HG03469 (cell line): ENCODE measurements around the gene TIGD7.
A peak's percentile ranks its signal among the peaks of the same experiment; 100 is the strongest.

Experiments used
- ATAC-seq: cut with Tn5 transposase; IDR thresholded peaks from one replicate; pipeline ENCODE4 v1.9.1; 2021; ENCODE audit warnings: mild to moderate bottlenecking, moderate library complexity, moderate number of reproducible peaks; ENCODE audit not compliant: unreplicated experiment

The TIGD7 gene, protein sequence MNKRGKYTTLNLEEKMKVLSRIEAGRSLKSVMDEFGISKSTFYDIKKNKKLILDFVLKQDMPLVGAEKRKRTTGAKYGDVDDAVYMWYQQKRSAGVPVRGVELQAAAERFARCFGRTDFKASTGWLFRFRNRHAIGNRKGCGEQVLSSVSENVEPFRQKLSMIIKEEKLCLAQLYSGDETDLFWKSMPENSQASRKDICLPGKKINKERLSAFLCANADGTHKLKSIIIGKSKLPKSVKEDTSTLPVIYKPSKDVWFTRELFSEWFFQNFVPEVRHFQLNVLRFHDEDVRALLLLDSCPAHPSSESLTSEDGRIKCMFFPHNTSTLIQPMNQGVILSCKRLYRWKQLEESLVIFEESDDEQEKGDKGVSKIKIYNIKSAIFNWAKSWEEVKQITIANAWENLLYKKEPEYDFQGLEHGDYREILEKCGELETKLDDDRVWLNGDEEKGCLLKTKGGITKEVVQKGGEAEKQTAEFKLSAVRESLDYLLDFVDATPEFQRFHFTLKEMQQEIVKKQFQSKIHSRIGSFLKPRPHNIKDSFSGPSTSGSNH

DNA sequence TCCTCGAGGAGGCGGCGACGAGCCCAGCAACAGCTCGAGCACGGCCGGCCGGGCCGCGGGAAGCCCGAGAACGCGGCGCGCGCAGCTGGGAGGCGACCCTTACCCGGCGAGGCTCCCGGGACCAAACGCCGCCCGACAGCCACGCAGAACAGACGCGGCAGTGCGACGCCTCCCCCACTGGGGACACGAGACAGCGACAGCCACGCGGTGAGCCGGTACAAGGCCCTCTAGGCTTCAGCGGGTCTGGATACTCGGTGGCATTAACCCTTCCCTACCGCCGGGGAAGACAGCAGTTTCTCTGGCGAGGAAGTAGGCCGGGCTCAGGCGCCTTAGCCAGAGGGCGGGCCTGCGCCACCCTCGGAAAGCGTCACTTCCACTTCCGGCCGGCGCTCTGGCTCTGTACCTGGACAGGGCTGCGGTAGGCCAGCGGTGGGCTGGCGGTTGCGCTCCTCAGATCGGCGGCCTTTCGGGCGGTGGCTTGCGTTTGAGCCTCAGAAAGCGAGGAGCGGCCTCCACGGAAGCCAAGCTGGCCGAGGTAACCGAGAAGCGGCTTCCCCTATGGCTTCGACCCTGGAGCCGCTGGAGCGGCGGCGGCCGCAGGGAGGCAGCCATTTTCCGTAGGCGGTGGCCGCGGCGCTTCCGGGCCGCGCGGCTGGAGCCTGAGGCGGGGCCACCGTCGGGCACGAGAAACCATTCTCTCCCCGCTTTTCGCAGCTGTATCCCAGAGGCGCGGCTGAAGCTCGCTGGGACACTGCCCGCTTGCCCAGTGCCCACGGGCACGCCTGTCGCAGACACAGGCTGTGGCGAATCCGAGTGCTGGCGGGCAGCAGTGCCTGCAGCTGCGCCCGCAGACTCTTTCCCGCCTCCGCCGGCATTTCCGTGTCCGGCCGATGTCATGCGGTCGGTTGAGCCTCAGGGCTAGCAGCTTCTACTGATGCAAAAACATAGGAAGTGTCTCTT is at the start of gene TIGD7, which contains the start of gene ZNF75A:
Gene TIGD7 (minus strand): TSS at position 322 of the 960 bp plus-strand sequence. CDS start 4,816 bp downstream, outside the sequence.
Gene ZNF75A (plus strand): TSS at position 389 of the 960 bp plus-strand sequence. CDS start 2,932 bp downstream, outside the sequence.
- ATAC-seq, result peak; percentile 63

DNA sequence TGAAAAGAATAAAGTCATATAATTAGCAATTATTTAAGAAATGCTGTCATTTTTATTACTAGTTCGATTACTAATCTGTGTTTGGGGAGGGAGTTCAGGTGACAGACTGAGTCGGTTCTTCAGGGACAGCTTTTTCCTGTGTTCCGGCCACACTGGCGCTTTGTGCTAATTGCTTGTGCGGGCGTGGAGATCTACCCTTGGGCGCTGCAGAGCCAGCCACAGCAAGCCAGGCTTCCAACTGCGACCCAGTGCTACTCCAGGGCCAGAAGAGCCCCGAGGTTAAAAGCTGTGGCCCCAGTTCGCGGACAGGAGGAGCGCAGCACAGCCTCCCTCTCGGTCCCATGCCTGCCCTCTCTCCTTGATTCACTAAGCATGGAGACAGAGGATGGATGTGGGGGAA is 43.9 kb upstream of the TIGD7 start:
- no peak for ATAC-seq

DNA sequence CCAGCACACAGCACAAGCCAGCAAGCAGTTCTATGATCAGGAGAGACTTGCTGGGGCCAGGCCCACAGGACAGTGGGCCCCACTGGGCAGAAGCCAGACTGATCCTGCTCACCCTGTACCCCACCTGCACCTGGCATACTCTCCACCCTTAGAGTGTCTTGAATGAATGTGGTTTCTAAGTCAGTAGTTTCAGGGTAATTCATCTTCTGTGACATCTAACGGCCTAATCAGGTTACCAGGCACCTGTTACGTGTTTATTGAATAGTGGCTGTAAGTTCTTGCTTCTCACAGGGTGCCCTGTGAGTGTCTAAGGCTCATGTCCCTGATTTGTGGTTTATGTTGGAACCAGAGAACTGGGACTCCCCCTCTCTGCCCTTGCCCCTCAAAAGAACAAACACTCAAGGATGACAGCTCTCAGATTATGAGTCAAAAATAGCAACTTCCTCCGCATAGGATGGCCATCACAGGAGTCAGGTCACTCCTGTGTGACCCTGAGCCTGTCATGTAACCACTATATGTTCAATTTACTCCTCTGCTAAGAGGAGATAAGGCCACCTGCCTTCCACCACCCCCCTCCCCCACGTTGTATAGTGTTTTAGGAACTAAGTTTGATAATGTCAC is 43.4 kb upstream of the TIGD7 start:
- ATAC-seq, result no peak

DNA sequence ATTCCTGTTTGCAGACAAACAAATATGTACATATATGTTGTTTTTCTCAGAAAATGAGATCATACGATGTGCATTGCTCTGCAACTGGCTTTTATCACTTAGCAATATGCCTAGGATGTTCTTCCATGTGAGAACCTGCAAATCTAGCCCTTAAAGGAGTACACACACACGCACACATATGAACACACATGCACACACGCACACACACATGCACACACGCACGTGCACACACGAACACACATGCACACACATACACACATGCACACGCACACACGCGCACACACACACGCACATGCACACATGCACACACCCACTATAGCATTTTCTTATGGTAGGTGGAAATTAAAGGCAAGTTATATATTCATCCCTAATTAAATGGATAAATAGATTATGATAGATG is 42.4 kb upstream of the TIGD7 start:
- ATAC-seq, result no peak

DNA sequence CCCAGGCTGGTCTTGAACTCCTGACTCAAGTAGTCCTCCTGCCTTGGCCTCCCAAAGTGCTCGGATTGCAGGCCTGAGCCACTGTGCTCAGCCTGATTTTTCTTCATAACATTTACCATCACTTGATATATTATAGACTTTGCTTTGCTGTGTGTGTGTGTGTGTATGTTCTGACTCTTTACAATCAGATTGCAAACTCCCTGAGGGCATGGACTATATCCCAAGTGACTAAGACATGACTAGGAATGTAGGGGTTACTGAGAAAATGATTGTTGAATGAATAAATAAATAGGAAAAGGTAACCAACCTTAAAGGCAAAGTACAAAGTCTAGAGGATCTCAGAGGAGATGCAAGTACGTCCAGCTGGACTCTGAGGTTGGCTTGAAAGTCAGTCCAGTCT is 40.8 kb upstream of the TIGD7 start:
- no peak for ATAC-seq

DNA sequence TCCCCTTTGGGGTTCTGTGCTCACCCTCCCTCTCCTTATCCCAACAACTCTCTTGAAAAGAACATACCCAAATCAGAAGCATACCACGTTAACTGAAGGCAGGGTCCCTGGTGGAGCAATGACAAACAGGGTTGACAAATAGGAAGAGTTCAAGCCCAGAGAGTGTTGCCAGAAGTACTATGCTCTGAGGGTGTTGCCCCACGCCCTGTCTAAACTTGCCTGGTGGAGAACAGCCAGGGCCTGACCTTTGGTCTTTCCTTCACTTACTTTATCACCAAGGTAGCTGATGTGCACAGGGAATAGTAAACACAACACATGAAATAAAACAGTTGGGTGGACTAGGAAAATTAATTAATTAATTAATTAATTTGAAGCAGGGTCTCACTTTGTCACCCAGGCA is 23.4 kb upstream of the TIGD7 start:
- no peak for ATAC-seq

DNA sequence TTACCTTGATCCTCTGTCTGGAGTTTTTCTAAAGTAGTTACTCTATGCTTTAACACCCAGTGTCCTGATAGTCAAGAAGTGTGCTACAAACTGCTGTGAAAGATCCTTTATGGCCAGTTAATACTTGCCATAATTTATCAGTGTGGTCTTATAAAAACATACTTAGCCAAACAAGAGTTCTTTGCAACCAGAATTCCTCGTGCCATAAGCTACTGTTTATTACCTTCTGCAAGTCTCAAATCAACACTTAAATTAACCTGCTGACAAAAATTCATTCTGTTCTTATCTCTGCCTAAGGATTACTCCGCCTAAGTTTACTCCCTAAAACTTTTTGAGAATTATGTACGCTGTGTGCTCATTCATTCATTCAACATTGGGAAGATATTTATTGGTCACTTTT is 22.9 kb upstream of the TIGD7 start:
- no peak for ATAC-seq

DNA sequence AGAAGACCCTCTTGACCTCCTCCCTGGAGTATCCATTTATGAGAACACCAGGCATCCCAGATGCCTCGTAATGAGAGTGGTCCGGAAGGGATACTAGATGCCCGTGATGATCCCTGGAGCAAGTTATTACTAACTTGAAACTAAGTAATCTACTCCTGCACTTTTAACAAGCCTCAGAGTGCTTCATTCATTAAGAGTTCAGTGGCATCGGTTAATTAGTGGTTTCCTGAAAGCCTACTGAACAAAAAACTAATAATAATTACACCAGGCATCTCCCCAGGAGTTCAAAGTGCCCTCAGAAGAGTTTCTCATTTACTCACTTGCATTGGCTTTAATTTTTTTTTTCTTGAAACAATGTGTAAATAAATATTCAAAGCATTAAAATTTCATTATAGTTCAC is 22.3 kb upstream of the TIGD7 start:
- no peak for ATAC-seq

DNA sequence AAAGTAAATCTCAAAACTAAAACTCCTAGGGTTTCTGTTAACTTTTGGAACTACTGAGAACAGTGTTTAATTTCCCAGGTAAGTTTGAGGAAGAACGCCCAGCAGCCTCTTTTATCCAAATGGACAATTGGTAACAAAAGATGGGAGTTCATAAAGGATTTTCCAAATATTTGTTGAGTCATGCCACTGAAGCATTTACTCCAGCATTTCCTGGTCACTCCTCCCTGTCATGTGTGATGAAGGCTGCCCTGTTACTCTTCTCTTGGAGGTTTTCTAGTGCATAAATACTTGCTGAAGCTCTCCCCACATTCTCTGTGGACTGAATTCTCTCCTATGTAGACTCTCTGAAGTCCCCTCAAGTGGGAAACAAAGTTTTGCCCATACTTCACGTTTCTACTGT is 16.6 kb upstream of the TIGD7 start:
- no peak for ATAC-seq

DNA sequence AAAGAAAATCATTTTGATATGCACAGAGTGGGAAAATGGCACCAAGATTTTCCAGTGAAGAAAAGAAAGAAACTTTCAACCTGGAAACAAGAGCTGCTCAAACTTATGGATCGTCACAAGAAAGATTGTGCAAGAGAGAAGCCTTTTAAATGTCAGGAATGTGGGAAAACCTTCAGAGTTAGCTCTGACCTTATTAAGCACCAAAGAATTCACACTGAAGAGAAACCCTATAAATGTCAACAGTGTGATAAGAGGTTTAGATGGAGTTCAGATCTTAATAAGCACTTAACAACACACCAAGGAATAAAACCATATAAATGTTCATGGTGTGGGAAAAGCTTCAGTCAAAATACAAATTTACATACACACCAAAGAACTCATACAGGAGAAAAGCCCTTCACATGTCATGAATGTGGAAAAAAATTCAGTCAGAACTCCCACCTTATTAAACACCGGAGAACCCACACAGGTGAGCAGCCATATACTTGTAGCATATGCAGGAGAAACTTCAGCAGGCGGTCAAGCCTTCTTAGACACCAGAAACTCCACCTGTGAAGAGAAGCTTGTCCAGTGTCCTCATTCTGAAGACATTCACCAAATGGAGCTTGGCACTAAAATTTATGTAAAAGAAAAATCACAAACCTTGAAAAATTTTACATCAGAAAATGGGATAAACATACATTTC is 12.2 kb upstream of the TIGD7 start:
- no peak for ATAC-seq

DNA sequence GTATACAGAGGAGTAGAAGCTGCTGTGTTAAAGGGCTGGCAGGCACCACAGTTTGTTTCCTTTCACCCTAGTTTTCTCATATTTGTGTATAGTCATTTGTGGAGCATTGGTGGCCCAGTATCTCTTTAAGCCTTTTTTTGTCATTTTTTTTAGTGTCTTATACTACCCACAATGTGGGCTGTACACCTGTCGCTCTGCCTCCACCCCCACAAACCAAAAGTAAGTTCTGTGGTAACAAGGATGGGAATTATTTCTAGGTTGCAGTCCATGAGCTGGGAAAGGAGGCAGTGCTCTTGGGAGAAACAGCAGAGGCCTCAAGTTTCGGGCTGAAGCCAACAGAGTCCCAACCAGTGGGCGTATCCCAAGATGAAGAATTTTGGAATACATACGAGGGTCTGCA is 6.3 kb upstream of the TIGD7 start:
- ATAC-seq, result no peak

DNA sequence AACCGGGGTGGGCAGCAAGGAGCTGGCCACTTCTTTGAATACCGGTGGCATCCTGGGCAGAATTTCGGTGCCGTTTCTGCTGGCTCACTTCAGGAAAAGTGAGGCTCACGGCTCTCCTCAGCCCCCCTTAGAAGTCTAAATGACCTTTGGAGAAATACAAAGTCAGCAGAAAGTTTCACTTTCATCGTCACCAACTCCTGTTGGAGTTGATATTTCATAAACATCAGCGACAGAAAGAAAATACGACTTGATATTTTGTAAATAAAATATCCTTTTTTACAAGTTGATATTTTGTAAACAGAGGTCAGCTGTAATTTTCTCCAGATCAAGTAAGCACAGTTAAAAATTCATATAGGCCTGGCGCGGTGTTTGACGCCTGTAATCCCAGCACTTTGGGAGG is 848 bp upstream of the TIGD7 start:
- ATAC-seq, result no peak

DNA sequence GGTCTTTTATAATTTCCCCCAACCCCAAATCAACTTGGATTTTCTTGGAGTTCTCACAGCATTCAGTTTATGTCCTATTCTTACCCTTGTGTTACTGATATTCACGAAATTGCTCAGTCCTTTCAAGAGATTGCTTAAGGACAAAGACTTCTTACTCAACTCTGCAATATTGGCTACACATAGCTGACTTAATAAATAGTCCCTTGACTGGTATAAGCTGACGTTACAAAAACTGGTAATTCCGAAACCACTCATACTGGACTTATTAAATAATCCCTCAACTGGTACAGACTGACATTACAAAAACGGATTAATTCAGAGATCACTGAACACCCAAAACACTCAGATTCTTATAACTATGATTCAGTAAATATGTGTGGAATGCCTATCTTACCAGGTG is 860 bp downstream of the TIGD7 start:
- no peak for ATAC-seq

DNA sequence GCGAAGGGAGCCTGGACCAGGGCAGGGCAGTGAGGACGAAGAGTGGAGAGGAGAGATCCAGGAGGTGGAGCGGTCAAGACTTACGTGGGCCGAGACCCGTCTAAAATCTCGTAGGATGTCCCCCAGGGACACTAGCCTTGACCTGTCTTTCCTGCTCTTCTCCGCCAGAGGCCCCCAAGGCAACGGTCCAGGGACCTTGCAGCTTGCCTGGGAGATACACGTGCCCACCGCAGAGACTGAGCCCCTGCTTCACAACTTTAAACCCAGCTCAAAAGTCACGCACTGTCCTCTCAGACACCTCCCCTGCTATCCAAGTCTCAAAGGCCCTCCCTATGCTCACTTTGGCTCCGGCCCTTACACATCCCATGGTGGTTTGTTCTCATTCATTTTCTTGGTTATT is 9.4 kb downstream of the TIGD7 start:
- ATAC-seq, result no peak

DNA sequence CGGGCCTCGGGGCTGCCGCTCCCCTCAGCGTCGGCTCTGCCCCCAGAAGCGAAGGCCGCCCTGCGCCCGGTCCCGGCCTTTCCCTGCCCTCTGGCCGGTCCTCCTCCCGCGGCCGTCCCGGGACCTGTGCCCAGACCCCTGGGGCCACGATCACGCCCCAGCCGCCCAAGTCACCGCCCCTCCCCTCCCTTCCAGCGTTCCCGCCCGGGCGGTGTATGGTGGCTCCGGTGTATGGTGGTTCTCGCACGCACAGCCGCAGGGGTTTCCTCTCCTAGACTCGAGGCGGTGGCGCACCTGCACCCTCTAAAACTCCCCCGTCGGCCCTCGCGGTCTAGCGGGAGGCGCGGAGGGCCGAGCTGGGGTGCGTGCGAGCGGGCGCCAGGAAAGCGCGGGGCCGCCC is 10.0 kb downstream of the TIGD7 start:
- ATAC-seq, result no peak

DNA sequence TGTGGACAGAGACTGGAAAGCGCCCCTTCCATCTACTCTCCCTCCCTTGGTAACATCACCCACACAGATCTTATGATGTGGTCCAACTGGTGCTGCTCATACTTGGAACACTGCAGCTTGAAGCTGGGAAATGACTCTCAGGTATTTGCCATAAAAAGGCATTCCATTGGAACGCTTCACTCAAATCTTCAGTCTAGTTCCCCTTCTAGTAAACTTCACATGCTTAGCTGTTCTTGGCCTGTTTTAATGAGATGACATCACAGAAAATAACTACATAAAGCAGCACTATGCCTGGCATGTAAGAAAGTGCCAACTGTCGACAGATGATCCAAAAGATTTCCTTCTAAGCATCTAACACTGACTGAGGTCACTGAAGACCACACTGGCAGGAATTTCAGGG is 12.6 kb downstream of the TIGD7 start:
- ATAC-seq, result no peak

DNA sequence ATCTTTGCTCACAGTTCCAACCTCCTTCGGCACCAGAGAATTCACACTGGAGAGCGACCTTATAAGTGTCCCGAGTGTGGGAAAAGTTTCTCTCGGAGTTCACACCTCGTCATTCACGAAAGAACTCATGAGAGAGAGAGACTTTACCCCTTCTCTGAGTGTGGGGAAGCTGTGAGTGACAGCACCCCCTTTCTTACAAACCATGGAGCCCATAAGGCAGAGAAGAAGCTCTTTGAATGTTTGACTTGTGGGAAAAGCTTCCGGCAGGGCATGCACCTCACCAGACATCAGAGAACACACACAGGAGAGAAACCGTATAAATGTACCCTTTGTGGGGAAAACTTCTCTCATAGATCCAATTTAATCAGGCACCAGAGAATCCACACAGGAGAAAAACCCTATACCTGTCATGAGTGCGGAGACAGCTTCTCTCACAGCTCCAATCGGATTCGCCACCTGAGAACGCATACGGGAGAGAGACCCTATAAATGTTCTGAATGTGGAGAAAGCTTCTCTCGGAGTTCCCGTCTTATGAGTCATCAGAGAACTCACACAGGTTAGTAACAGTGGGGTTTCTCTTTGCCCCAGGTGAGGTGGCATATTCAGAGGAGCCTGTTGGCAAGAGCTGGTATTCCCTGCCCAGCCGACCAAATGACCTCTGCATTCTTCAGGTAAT is 15.1 kb downstream of the TIGD7 start:
- no peak for ATAC-seq

DNA sequence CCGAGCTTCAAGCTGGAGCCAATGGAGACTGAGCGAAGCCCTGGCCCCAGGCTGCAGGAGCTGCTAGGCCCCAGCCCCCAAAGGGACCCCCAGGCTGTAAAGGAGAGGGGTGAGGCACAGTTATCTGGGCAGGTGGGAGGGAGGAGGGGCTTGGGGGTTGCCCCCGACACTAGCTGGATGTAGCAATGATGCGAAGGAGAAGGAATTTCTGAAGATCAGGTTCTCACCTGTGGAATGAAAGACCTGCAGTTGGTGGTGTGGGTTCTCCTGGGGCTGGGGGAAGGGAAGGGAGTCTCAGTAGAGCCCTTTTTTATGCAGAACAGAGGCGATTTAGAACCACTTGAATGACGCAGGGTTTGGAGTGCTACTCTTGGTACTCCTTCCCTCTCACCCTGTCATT is 20.1 kb downstream of the TIGD7 start:
- ATAC-seq, result no peak

DNA sequence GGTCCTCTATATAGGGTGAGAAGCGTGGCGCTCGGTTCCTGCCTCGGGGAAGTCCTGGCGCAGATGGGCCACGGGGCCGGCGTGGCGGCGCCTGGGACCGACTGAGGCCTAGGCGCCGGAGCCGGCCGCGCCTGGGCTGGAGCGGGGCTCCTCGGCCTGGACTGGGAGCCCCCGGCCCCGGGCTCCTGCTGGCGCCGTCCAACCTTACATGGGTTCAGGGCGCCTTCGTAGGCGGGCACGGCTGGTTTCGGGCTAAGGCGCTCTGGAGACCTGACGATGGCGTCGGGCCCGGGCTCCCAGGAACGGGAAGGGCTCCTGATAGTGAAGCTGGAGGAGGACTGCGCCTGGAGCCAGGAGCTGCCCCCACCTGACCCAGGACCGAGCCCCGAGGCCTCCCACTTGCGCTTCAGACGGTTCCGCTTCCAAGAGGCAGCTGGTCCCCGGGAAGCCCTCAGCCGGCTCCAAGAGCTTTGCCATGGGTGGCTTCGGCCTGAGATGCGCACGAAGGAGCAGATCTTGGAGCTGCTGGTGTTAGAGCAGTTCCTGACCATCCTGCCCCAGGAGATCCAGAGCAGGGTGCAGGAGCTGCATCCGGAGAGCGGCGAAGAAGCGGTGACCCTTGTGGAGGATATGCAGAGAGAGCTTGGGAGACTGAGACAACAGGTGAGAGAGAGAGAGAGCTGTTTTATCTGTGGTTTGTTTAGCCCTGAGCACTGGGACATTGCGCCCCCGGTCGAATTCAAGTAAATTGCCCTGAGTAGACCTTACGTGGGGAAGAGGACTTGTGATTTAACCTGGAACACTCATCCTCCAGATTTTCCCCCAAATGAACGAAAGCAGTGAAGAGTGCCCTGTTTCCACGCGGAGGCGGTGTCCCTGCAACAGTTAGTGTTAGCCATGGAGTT is 21.4 kb downstream of the TIGD7 start:
- ATAC-seq, result no peak
